Glutamatergic neuron (in vitro differentiated cells): ENCODE measurements around the gene SAFB. TPM values are rescaled to one million over a fixed set of nuclear protein-coding genes. Genes with fewer than 3 reads are reported as not detected.

Experiments
- DNase-seq: peaks from one replicate; pipeline ENCODE4 v3.0.0; 2022
- H3K27ac Mint-ChIP-seq: one replicate; pipeline ENCODE4 v1.8.0; 2020; ENCODE audit warnings: mild to moderate bottlenecking, mixed read lengths, inconsistent platforms; ENCODE audit not compliant: unreplicated experiment
- H3K27me3 Mint-ChIP-seq: one replicate; pipeline ENCODE4 v1.8.0; 2020; ENCODE audit warnings: mild to moderate bottlenecking, moderate library complexity, mixed read lengths, inconsistent platforms; ENCODE audit not compliant: unreplicated experiment
- H3K36me3 Mint-ChIP-seq: one replicate; pipeline ENCODE4 v1.8.0; 2020; ENCODE audit warnings: mild to moderate bottlenecking, mixed read lengths, inconsistent platforms; ENCODE audit not compliant: unreplicated experiment
- H3K4me1 Mint-ChIP-seq: one replicate; pipeline ENCODE4 v1.8.0; 2020; ENCODE audit warnings: mild to moderate bottlenecking, low read depth, mixed read lengths, inconsistent platforms; ENCODE audit not compliant: unreplicated experiment
- H3K4me3 Mint-ChIP-seq: one replicate; pipeline ENCODE4 v1.8.0; 2020; ENCODE audit warnings: mild to moderate bottlenecking, mixed read lengths, inconsistent platforms; ENCODE audit not compliant: unreplicated experiment
- H3K9me3 Mint-ChIP-seq: one replicate; pipeline ENCODE4 v1.8.0; 2020; ENCODE audit warnings: mild to moderate bottlenecking, moderate library complexity, mixed read lengths, inconsistent platforms; ENCODE audit not compliant: unreplicated experiment
- total RNA-seq: library from RNA; stranded (reverse); fragmentation: NEBNext Ultra II Directional; extraction: Animal tissue kit (Norgen Biotek cat#: 25700); gene quantifications from one replicate; pipeline ENCODE4 v1.2.1, GENCODE V29; 2021; ENCODE audit not compliant: unreplicated experiment
- TF ChIP-seq, protein P1 (sequence below): fragments of 200-600 bp; sonication (generic); IDR thresholded peaks from one replicate; pipeline ENCODE4 v1.5.0; 2021; ENCODE audit not compliant: partially characterized antibody, unreplicated experiment

SAFB gene
- total RNA-seq, 1 donor from 2014 or later, result 133 TPM

DNA sequence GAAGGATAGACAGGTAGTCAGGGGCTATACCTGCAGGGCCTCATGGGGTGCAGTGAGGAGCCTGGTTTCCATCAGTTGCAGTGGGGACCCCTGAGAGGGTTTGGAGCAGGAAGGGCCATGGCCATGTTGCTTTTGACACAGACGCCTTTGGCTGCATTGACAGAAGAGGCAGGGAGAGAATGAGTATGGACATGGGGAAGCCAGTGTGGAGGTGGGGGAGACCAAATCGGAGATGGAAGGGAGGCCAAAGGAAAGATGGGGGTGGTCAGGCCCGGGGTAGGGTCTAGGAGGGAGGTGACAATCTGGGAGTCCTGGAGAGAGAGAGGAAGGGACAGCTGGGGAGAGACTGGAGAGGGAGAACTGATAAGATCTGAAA, 59.2 kb downstream of the SAFB start:
- Mint-ChIP-seq H3K27me3 (peaks cover 17% of the 10 kb centered on the region), H3K27ac (peak overlapping the region; percentile 94), H3K4me1 (peaks cover 10% of the 10 kb centered on the region), H3K36me3 (peaks cover 5% of the 10 kb centered on the region), H3K4me3 (peak overlapping the region; percentile 93), H3K9me3 (peaks cover 22% of the 10 kb centered on the region)
- TF ChIP-seq, protein P1, sequence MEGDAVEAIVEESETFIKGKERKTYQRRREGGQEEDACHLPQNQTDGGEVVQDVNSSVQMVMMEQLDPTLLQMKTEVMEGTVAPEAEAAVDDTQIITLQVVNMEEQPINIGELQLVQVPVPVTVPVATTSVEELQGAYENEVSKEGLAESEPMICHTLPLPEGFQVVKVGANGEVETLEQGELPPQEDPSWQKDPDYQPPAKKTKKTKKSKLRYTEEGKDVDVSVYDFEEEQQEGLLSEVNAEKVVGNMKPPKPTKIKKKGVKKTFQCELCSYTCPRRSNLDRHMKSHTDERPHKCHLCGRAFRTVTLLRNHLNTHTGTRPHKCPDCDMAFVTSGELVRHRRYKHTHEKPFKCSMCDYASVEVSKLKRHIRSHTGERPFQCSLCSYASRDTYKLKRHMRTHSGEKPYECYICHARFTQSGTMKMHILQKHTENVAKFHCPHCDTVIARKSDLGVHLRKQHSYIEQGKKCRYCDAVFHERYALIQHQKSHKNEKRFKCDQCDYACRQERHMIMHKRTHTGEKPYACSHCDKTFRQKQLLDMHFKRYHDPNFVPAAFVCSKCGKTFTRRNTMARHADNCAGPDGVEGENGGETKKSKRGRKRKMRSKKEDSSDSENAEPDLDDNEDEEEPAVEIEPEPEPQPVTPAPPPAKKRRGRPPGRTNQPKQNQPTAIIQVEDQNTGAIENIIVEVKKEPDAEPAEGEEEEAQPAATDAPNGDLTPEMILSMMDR, result no peak
- DNase-seq, result no peak

DNA sequence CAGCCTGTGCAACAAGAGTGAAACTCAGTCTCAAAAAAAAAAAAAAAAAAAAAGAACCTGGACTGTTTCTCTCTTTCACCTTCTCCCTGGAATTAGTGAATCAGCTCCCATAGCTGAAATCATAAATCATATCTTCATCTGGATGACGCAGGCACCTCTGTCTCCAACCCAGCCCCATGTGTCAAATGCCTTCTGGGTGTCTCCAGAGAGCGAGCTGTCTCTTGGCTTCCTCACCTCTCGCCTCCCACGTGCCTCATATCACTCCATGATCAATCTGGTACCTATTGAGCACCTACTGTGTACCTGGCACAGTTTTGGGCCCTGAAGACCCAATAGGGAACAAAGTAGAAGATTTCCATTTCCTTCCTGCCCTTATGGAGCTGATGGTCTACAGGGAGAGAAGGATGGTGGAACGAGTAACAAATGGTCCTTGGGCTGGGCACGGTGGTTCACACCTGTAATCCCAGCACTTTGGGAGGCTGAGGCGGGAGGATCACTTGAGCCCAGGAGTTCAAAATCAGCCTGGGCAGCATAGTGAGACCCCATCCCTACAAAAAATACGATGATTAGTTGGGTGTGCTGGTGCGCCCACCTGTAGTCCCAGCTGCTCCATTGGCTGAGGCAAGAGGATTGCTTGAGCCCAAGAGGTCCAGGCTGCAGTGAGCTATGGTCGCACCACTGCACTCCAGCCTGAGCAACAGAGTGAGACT, 60.4 kb downstream of the SAFB start:
- peaks cover 20% of the 10 kb centered on the region for H3K27me3 Mint-ChIP-seq
- H3K4me1 Mint-ChIP-seq, result peaks cover 10% of the 10 kb centered on the region
- peaks cover 22% of the 10 kb centered on the region for H3K9me3 Mint-ChIP-seq
- no peak for DNase-seq
- peak overlapping the region; percentile 52 for H3K27ac Mint-ChIP-seq
- H3K4me3 Mint-ChIP-seq, result peak overlapping the region; percentile 78
- peaks cover 5% of the 10 kb centered on the region for H3K36me3 Mint-ChIP-seq
- TF ChIP-seq, protein P1, result no peak

DNA sequence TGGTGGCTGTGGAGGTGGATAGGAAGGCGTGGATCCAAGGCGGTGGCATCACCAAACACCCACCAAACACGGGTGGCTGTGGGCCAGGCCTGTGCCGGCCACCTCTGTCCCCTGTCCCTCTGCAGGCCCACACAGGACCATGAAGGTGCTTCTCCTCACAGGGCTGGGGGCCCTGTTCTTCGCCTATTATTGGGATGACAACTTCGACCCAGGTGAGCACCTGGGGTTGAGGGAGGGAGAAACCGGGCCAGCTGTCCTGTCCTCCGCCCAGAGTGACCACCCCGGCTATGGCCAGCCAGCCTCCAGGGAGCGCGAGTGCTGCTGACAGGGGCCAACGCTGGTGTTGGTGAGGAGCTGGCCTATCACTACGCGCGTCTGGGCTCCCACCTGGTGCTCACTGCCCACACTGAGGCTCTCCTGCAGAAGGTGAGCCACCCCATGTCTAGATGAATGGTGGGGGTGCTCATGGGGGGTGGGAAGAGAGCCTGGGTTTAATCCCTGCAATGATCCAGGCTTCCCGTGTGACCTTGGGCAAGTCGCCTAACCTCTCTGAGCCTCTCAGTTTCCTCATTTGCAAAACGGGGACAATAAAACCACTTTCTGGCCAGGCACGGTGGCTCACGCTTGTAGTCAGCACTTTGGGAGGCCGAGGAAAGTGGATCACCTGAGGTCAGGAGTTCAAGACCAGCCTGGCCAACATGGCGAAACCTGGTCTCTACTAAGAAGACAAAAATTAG, 62.0 kb downstream of the SAFB start:
- Mint-ChIP-seq H3K4me1 (peaks cover 7% of the 10 kb centered on the region), H3K4me3 (no peak overlapping the region), H3K9me3 (peaks cover 18% of the 10 kb centered on the region), H3K36me3 (peaks cover 5% of the 10 kb centered on the region), H3K27ac (no peak overlapping the region), H3K27me3 (peaks cover 21% of the 10 kb centered on the region)
- TF ChIP-seq, protein P1, result no peak
- no peak for DNase-seq

DNA sequence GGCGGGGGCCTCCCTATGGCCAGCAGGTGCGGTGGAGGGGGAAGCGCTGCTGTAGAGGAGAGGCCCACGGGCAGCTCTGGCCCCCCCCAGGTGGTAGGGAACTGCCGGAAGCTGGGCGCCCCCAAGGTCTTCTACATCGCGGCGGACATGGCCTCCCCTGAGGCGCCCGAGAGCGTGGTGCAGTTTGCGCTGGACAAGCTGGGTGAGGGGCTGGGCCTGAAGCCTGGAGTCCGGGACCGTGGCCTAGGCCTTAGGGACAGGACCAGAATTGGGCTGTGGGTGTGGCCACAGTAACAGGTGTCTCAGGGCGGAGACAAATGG, 63.4 kb downstream of the SAFB start:
- peaks cover 24% of the 10 kb centered on the region for H3K27me3 Mint-ChIP-seq
- H3K4me3 Mint-ChIP-seq, result peak overlapping the region; percentile 78
- TF ChIP-seq, protein P1, result no peak
- no peak overlapping the region for H3K27ac Mint-ChIP-seq
- peaks cover 23% of the 10 kb centered on the region for H3K9me3 Mint-ChIP-seq
- peaks cover 4% of the 10 kb centered on the region for H3K36me3 Mint-ChIP-seq
- H3K4me1 Mint-ChIP-seq, result peaks cover 6% of the 10 kb centered on the region
- no peak for DNase-seq

DNA sequence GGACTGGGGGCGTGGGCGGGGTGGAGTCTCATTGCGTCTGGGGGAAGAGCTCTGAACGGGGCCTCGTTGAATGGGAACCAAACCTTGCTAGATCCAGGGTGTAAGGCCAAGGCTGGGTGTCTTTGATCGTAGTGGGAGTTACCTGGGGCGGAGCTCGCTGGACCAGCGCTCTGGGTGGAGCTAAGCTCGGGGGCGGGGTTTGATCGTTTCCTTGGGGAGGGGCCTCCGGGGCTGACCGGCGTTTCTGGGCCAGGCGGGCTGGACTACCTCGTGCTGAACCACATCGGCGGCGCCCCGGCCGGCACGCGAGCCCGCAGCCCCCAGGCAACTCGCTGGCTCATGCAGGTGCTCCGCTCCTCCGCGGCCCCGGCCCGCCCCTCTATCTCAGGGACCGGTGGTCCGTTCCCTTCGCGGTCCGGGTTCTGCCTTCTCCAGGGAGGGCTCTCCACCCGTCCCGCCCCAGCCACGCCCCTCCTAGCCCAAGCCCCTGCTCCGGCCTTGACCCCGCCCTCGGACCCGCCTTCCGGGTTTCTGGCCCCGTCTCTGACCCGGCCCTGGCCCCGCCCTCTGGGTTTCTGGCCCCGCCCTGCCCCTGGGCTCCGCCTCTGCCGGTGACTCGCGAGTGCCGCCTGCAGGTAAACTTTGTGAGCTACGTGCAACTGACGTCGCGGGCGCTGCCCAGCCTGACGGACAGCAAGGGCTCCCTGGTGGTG, 63.9 kb downstream of the SAFB start:
- Mint-ChIP-seq H3K36me3 (no peaks in the 10 kb centered on the region), H3K4me1 (peaks cover 3% of the 10 kb centered on the region), H3K9me3 (peaks cover 18% of the 10 kb centered on the region), H3K27me3 (peaks cover 19% of the 10 kb centered on the region), H3K27ac (no peak overlapping the region), H3K4me3 (peak overlapping the region; percentile 78)
- peak; percentile 100 for DNase-seq
- TF ChIP-seq, protein P1, result peak; percentile 87
